CD8-positive, alpha-beta memory T cell (primary cell): Measurements from ENCODE around the gene CEBPE. TPM values are rescaled to one million over a fixed set of nuclear protein-coding genes. Genes with fewer than 3 reads are reported as not detected.

Experiments used
- CTCF ChIA-PET: fragments of 350-600 bp; sonication (Branson Sonifier 250); formaldehyde crosslinking; loops from one replicate; lab custom pipeline; 2021; ENCODE audit warnings: antibody characterized with exemption; lab: Charles Lee
- POLR2A ChIA-PET: fragments of 350-600 bp; sonication (Branson Sonifier 250); formaldehyde crosslinking; loops from one replicate; lab custom pipeline; 2021; ENCODE audit warnings: antibody characterized with exemption; lab: Charles Lee
- DNase-seq, 5 donors: peaks; one replicate each; pipeline versions ENCODE4 v3.0.0 to v3.0.0-alpha.2; 2020 to 2022; ENCODE audit warnings: mixed read lengths in 1 of 5
- H3K27ac ChIP-seq: one replicate; pipeline ENCODE4 v1.7.0; 2013; ENCODE audit warnings: low read depth, mild to moderate bottlenecking, low read length, moderate library complexity
- H3K27me3 ChIP-seq: 2 replicates; pipeline ENCODE4 v1.7.0; 2013; ENCODE audit warnings: low read length, mild to moderate bottlenecking; ENCODE audit not compliant: insufficient read depth, poor library complexity, severe bottlenecking
- H3K36me3 ChIP-seq: 2 replicates; pipeline ENCODE4 v1.7.0; 2013; ENCODE audit warnings: mild to moderate bottlenecking, low read length, moderate library complexity; ENCODE audit not compliant: insufficient read depth
- H3K4me1 ChIP-seq: 2 replicates; pipeline ENCODE4 v1.7.0; 2013; ENCODE audit warnings: mild to moderate bottlenecking, low read length, moderate library complexity; ENCODE audit not compliant: insufficient read depth
- H3K4me3 ChIP-seq: 2 replicates; pipeline ENCODE4 v1.7.0; 2013; ENCODE audit warnings: mild to moderate bottlenecking, low read length
- H3K9me3 ChIP-seq: 2 replicates; pipeline ENCODE4 v1.7.0; 2013; ENCODE audit warnings: mild to moderate bottlenecking, low read length
- H3K27ac Mint-ChIP-seq, 8 donors: one replicate each; pipeline ENCODE4 v1.8.0; 2020 to 2021; ENCODE audit warnings: mixed read lengths in 8 of 8, mild to moderate bottlenecking in 6 of 8, inconsistent platforms in 3 of 8, moderate library complexity in 3 of 8
- H3K27me3 Mint-ChIP-seq, 2 donors: one replicate each; pipeline ENCODE4 v1.8.0; 2020 to 2021; ENCODE audit warnings: mixed read lengths in 2 of 2, mild to moderate bottlenecking in 1 of 2, moderate library complexity in 1 of 2
- H3K36me3 Mint-ChIP-seq, 3 donors: one replicate each; pipeline ENCODE4 v1.8.0; 2020 to 2021; ENCODE audit warnings: mixed read lengths in 3 of 3, inconsistent platforms in 1 of 3, mild to moderate bottlenecking in 1 of 3
- H3K4me1 Mint-ChIP-seq, 3 donors: one replicate each; pipeline ENCODE4 v1.8.0; 2020 to 2021; ENCODE audit warnings: mixed read lengths in 3 of 3, inconsistent platforms in 1 of 3, mild to moderate bottlenecking in 1 of 3
- H3K4me3 Mint-ChIP-seq, 7 donors: one replicate each; pipeline ENCODE4 v1.8.0; 2020 to 2021; ENCODE audit warnings: mixed read lengths in 7 of 7, mild to moderate bottlenecking in 6 of 7, moderate library complexity in 4 of 7, inconsistent platforms in 2 of 7
- H3K9me3 Mint-ChIP-seq, 5 donors: one replicate each; pipeline ENCODE4 v1.8.0; 2020 to 2022; ENCODE audit warnings: mixed read lengths in 5 of 5, mild to moderate bottlenecking in 3 of 5, moderate library complexity in 2 of 5, inconsistent platforms in 1 of 5
- polyA plus RNA-seq: library from polyadenylated mRNA; unstranded; fragments of 300-500 nt; fragmentation: Illumina TruSeq; gene quantifications from one replicate; pipeline ENCODE4 v1.2.3, GENCODE V29; 2021
- total RNA-seq, 2 experiments: library from RNA; stranded (reverse); gene quantifications; one replicate each; pipeline ENCODE4 v1.2.3, GENCODE V29; 2021

The CEBPE gene
- total and polyA plus RNA-seq, 3 experiments from 2014 or later = 0.16 to 0.22 TPM; not detected in 1

DNA sequence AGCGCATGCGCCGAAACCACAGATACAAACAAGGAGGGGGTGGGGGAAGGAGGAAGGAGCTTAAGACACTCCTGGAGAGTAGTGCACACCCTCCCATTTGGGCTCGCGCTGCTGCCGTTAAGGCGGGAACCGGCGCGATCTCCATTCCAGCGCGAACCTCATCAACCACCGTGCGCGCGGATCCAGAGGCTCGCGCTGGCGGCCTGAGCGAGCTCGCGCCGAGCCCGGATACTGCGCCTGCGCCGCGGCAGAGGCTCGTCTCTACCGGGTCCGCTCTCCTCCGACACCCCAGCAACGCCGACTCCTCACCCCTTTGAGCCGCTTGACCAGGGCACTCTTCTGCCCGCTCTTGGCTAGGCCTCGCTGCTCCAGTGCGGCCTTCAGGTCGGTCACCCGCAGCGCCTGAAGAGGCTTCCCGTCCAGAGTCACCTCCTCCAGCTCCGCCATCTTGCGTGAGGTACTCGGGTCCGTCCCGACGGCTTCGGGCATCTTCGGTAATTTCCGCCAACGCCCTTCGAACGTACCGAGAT is 24.3 kb downstream of the CEBPE start, which contains the start of gene ACIN1:
ACIN1 (minus strand) TSS at position 471 of the 530 bp plus-strand sequence; CDS start at position 447, 24 bp downstream.
- Histone ChIP-seq H3K9me3 (no peaks in the 10 kb centered on the region), H3K36me3 (peaks cover 42% of the 10 kb centered on the region), H3K27ac (peak within 1 kb of the TSS; percentile 97), H3K4me3 (peak within 1 kb of the TSS; percentile 97), H3K4me1 (peaks cover 38% of the 10 kb centered on the region), H3K27me3 (no peaks in the 10 kb centered on the region)
- no peak within 1 kb of the TSS for H3K27ac Mint-ChIP-seq
- peaks cover 8 to 56% (median 9%) of the 10 kb centered on the region in 3 donors for H3K36me3 Mint-ChIP-seq
- peaks cover 19 to 42% (median 40%) of the 10 kb centered on the region in 3 donors for H3K4me1 Mint-ChIP-seq
- POLR2A ChIA-PET = interaction anchor here (0.6 to 2.8 kb wide), 15 partner anchors 17 to 1868 kb away, joined by 3 to 32 read pairs (median 9); partner anchors contain the start of genes OXA1L, PABPN1, PPP1R3E and PRMT5
- H3K27me3 Mint-ChIP-seq = no peaks in the 10 kb centered on the region
- no peaks in the 10 kb centered on the region for H3K9me3 Mint-ChIP-seq
- peak in 2 of 5 donors; percentile 62 to 84 for DNase-seq
- CTCF ChIA-PET = interaction anchor here (0.7 to 5.1 kb wide), 17 partner anchors 9 to 227 kb away, joined by 3 to 35 read pairs (median 6); partner anchors contain the start of genes AJUBA, CEBPE, LRP10 and PABPN1
- H3K4me3 Mint-ChIP-seq = no peak within 1 kb of the TSS

DNA sequence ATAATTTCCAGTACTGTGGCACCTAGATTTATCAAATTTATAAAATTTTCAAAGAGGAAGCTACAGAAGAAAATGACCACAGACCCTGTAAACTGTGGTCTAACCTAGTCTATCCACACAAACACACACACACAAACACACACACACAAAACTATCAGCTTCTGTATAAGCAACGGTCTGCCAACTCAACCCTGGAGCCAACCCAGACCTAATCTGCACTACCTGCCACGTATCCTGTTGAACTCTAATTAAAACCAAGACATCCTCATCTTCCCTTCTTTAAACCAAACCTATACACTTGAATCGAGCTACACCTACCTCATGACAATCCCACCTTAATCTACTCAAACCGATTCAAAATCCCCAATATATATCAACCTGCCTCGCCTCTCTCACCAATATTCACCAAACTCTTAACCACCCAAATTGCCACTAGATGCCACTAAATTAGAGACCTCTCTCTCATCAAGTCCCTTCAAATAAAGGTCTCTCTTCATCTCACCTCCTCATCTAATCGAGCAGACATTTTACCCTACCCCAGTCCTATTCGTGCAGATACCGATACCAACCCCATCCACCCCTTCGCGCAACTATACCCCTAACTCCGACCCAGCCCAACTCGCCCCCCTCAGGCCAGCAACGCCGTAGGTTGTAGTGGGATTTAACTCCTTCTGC is 24.9 kb downstream of the CEBPE start:
- Histone ChIP-seq H3K36me3 (peaks cover 46% of the 10 kb centered on the region), H3K4me1 (peaks cover 38% of the 10 kb centered on the region), H3K4me3 (peak overlapping the region; percentile 79), H3K27me3 (no peaks in the 10 kb centered on the region), H3K27ac (peak overlapping the region; percentile 97), H3K9me3 (no peaks in the 10 kb centered on the region)
- POLR2A ChIA-PET = interaction anchor here (0.6 to 2.8 kb wide), 12 partner anchors 16 to 1349 kb away, joined by 3 to 32 read pairs (median 8); partner anchors contain the start of genes OXA1L, PPP1R3E, PRMT5 and RBM23
- Mint-ChIP-seq H3K27me3 (no peaks in the 10 kb centered on the region), H3K9me3 (no peaks in the 10 kb centered on the region), H3K36me3 (peaks cover 11 to 56% (median 14%) of the 10 kb centered on the region in 3 donors), H3K27ac (no peak overlapping the region), H3K4me3 (no peak overlapping the region), H3K4me1 (peaks cover 17 to 44% (median 44%) of the 10 kb centered on the region in 3 donors)
- no peak for DNase-seq
- CTCF ChIA-PET = interaction anchor here (1.0 to 5.1 kb wide), 13 partner anchors 8 to 227 kb away, joined by 3 to 35 read pairs (median 6); partner anchors contain the start of genes AJUBA, CEBPE, PABPN1 and PPP1R3E

DNA sequence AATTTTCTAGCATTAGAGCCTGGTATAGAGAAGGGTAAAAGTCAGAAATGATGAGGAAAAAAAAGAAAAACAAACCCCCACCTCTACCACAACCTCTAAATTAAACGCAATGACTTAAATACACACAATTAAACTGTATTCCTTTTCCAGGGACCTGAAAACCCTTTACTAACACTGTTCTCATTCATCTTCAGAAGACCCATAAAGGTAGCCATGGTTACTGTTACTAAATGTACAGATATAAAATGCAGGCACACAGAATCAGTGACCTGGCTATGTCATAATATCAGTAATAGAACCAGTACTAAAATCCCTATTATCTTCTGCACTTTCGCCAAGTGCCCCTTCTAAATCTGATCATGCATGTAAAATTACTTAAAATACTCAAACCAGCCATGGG is 25.5 kb downstream of the CEBPE start:
- Histone ChIP-seq H3K36me3 (peaks cover 41% of the 10 kb centered on the region), H3K4me3 (peak overlapping the region; percentile 79), H3K27ac (peak overlapping the region; percentile 97), H3K9me3 (no peaks in the 10 kb centered on the region), H3K27me3 (no peaks in the 10 kb centered on the region), H3K4me1 (peaks cover 38% of the 10 kb centered on the region)
- Mint-ChIP-seq H3K4me3 (no peak overlapping the region), H3K27me3 (no peaks in the 10 kb centered on the region), H3K4me1 (peaks cover 11 to 44% (median 38%) of the 10 kb centered on the region in 3 donors), H3K36me3 (peaks cover 11 to 53% (median 13%) of the 10 kb centered on the region in 3 donors), H3K27ac (peak overlapping the region in 3 of 8 donors; percentile 1 to 37 (median 19)), H3K9me3 (no peaks in the 10 kb centered on the region)
- ChIA-PET CTCF (interaction anchor here (1.3 to 5.1 kb wide), 4 partner anchors 8 to 31 kb away, joined by 4 to 35 read pairs (median 18); no protein-coding TSS in a partner anchor), POLR2A (interaction anchor here (2.8 kb wide), 1 partner anchor 27 kb away, joined by 32 read pairs; no protein-coding TSS in a partner anchor)
- no peak for DNase-seq

GRCh38 chr14:23093104-23093503 is 26.0 kb downstream of the CEBPE start:
- H3K9me3 ChIP-seq = no peaks in the 10 kb centered on the region
- H3K36me3 ChIP-seq = peaks cover 41% of the 10 kb centered on the region
- H3K27me3 ChIP-seq = no peaks in the 10 kb centered on the region
- Mint-ChIP-seq H3K27me3 (no peaks in the 10 kb centered on the region), H3K9me3 (no peaks in the 10 kb centered on the region), H3K4me1 (peaks cover 9 to 44% (median 33%) of the 10 kb centered on the region in 3 donors), H3K4me3 (peak overlapping the region in 3 of 7 donors; percentile 34 to 61 (median 35)), H3K27ac (peak overlapping the region in 6 of 8 donors; percentile 1 to 56 (median 16)), H3K36me3 (peaks cover 11 to 53% (median 13%) of the 10 kb centered on the region in 3 donors)
- peaks cover 37% of the 10 kb centered on the region for H3K4me1 ChIP-seq
- no peak for DNase-seq
- H3K4me3 ChIP-seq = peak overlapping the region; percentile 79
- POLR2A ChIA-PET = interaction anchor here (1.3 kb wide), 1 partner anchor 22 kb away, joined by 3 read pairs; no protein-coding TSS in a partner anchor
- no peak overlapping the region for H3K27ac ChIP-seq
- CTCF ChIA-PET = interaction anchor here (0.9 kb wide), 1 partner anchor 24 kb away, joined by 3 read pairs; no protein-coding TSS in a partner anchor

DNA sequence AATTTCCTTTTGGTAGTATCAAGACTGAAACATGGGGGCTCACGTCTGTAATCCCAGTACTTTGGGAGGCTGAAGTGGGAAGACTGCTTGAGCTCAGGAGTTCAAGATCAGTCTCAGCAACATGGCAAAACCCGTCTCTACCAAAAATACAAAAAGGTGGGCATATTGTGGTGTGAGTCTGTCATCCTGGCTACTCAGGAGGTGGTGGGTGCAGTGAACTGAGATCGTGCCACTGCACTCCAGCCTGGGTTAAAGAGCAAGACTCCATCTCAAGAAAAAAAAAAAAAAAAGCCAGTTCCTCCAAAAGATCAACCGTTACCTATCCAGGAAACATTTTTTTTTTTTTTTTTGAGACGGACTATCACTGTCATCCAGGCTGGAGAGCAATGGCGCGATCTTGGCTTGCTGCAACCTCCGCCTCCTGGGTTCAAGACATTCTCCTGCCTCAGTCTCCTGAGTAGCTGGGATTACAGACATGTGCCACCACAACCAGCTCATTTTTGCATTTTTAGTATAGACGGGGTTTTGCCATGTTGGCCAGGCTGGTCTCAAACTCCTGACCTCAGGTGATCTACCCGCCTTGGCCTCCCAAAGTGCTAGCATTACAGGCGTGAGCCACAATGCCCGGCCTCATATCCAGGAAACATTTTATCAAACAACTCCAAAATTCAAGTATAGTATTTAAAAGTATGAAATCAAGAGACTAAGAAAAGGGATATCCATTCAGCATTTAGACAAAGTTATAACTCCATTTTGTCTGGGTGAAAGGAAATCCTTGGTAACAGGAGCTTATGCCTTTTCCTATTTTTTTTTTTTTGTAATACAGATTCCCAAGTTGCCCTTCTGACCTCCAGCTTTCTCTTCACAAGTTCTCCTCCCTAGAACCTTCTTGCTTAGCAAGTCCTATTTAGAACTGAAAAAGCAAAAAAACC is 27.5 kb downstream of the CEBPE start:
- Histone ChIP-seq H3K4me1 (peaks cover 22% of the 10 kb centered on the region), H3K36me3 (peaks cover 50% of the 10 kb centered on the region), H3K9me3 (no peaks in the 10 kb centered on the region), H3K27me3 (no peaks in the 10 kb centered on the region), H3K27ac (no peak overlapping the region), H3K4me3 (no peak overlapping the region)
- peaks cover 8 to 57% (median 20%) of the 10 kb centered on the region in 3 donors for H3K36me3 Mint-ChIP-seq
- no peaks in the 10 kb centered on the region for H3K27me3 Mint-ChIP-seq
- no peaks in the 10 kb centered on the region for H3K9me3 Mint-ChIP-seq
- ChIA-PET POLR2A (interaction anchor here (0.5 to 1.3 kb wide), 3 partner anchors 20 to 340 kb away, joined by 3 to 4 read pairs (median 3); no protein-coding TSS in a partner anchor), CTCF (interaction anchor here (0.7 to 2.0 kb wide), 5 partner anchors 15 to 105 kb away, joined by 3 to 6 read pairs (median 3); no protein-coding TSS in a partner anchor)
- H3K27ac Mint-ChIP-seq = peak overlapping the region in 2 of 8 donors; percentile 26 to 58
- DNase-seq = no peak
- peaks cover 21 to 38% (median 33%) of the 10 kb centered on the region in 3 donors for H3K4me1 Mint-ChIP-seq
- H3K4me3 Mint-ChIP-seq = no peak overlapping the region

- H3K4me3 Mint-ChIP-seq = no peak overlapping the region
- no peaks in the 10 kb centered on the region for H3K27me3 Mint-ChIP-seq
- H3K4me1 Mint-ChIP-seq = peaks cover 31 to 43% (median 37%) of the 10 kb centered on the region in 3 donors
- ChIA-PET CTCF (interaction anchor here (1.2 to 2.0 kb wide), 5 partner anchors 13 to 33 kb away, joined by 4 to 11 read pairs (median 5); partner anchors contain the start of gene CDH24), POLR2A (no interaction called here)
- H3K9me3 Mint-ChIP-seq = no peaks in the 10 kb centered on the region
- H3K4me3 ChIP-seq = no peak overlapping the region
- H3K27ac ChIP-seq = no peak overlapping the region
- no peak overlapping the region for H3K27ac Mint-ChIP-seq
- H3K9me3 ChIP-seq = no peaks in the 10 kb centered on the region
- no peak for DNase-seq
- peaks cover 20% of the 10 kb centered on the region for H3K4me1 ChIP-seq
- H3K36me3 ChIP-seq = peaks cover 63% of the 10 kb centered on the region
- no peaks in the 10 kb centered on the region for H3K27me3 ChIP-seq
- H3K36me3 Mint-ChIP-seq = peaks cover 8 to 70% (median 21%) of the 10 kb centered on the region in 3 donors
Observed at GRCh38 chr14:23090254-23090636, 28.8 kb downstream of the CEBPE start.
